Activated gamma-delta T cell (primary cell): ENCODE results near the gene UNC5C.

Source experiments
- DNase-seq: peaks from one replicate; lab custom pipeline; 2025; lab: John Stamatoyannopoulos, UW
- total RNA-seq, 2 donors: gene quantifications; one replicate each; lab custom pipeline; 2026; lab: John Stamatoyannopoulos, UW

The UNC5C gene
- total RNA-seq, result 0.44 to 1.1 reads per million in 2 donors

GRCh38 chr4:95548738-95549245, at the start of gene UNC5C:
TSS of gene UNC5C (minus strand) at chr4:95548973.
- no peak for DNase-seq

DNA sequence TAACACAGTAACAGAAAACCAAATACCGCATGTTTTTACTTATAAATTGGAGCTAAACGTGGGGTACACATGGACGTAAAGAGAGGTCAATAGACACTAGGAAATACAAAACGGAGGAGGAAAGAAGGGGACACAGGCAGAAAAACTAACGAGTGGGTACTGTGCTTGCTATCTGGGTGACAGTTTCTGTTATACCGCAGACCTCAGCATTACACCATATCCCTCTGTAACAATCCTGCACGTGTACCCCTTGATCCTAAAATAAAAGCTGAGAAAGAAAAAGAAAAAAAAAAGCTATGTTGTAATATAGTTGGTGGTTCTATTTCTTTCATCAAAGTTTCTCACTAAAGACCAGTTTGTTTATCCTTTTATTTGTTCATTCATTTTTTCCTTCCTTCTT, 47.9 kb upstream of the UNC5C start:
- DNase-seq, result no peak

GRCh38 chr4:95594629-95595028, 45.9 kb upstream of the UNC5C start:
- no peak for DNase-seq

DNA sequence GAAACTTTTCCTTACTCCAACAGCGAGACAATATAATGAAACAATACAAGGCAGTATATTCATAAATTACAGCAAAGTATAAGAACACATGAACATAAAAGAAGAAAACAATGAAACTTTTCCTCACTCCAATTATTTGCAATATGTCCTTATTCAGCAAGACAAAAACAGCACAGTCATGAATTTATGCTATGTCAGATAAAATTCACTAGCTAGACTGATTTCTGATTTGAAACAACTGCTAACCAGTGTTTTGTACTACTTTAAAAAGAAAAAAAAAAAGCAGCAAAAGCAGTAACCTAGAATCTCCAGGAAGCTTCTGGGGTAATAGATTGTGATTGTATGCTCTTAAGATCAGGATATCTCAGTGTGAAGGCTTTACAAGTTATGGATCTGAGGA, 45.2 kb upstream of the UNC5C start:
- no peak for DNase-seq

DNA sequence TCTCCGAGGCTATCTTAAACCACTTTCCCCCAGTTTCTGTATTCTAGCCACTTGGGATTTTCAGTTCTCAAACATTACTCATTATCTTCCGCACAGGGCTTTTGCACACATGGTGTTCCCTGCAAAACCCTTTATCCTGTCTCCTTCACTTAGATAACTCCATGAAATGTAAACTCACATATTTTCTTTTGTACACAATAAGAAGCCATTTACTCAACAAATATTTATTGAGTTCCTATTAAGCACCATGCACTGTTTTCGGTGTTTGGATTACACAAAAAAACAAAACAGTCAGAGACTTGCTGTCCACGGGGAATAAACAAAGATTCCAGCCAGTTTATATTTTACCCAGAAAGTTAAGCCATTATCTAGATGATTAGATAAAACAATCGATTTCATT, 42.5 kb upstream of the UNC5C start:
- DNase-seq, result no peak

DNA sequence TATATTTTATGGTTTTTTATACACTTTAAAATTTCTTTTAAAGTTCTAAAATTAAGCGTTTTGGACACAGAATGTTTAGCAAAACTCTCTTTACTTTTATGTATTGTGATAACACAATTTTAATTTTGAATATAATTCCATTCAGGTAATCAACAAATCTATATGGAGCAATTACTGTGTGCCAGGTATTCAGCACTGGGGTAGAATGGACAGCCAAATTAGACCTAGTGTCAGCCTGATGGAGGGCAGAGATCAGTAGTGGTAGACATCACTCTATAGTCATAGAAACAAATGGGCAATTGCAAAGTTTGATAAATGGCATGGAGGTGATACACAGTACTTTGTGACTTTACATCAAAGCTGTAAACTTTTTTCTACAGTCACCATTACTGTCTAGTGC, 41.8 kb upstream of the UNC5C start:
- no peak for DNase-seq

DNA sequence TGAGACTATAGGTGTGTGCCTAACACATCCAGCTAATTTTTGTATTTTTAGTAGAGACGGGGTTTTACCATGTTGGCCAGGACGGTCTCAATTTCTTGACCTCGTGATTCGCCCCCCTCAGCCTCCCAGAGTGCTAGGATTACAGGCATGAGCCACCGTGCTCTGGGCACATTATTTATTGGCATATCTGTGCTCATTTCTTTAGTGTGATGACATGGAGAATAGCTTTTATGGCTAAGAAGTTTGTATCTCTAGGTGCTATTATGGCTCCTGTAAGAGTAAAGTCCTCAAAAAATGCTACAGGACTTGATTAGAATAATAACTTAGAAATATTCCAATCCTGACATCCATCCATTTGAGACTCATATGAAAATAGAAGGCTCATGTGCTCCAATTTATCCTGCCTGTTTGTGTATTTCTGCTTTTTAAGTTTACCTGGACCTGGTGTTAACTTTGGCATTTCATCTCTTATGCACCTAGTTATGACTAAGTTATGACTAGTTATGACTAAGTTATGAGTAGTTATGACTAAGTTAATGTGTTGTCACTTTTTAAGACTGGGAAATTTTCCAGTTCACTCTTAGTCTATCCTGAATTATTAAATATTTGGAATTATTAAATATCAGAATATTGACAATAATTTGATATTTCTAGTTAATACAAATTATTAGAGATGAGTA, 36.4 kb upstream of the UNC5C start:
- DNase-seq, result no peak

- DNase-seq, result no peak
These were observed 31.5 kb upstream of the UNC5C start for GRCh38 chr4:95580226-95580625.

DNA sequence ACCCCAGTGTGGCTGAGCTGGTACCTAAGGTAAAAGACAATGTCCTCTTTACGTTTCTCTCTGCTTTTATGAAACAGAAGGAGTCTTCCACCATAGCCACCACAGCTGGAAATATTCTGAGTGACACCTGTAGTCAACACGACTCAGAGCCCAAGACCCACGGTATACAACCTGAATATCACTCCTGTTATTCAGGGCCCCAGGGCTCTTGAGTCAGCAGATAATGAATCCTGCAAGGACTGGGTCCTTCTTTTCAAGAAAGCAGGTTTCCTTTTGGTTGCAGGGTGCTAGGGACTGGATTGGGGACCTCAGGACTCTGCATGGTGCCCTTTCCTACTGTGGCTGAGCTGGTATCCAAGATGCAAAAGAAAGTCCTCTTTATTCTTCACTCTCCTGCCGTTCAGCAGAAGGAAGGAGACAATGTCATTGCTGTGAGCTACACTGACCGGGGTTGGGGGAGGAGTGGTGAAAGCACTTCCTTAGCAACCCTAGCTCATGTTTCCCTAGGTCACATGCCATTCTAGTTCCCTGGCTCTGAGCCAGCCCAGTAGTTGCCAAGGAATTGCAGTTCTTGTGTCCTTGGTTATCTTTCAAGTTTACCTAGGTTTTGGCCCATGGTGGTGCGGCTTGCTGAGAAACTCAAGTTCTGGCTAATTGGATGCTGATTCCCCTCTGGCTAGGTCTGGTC, 23.7 kb upstream of the UNC5C start:
- no peak for DNase-seq

GRCh38 chr4:95571577-95571976, 22.8 kb upstream of the UNC5C start:
- no peak for DNase-seq

- DNase-seq, result no peak
These were observed 15.0 kb upstream of the UNC5C start for GRCh38 chr4:95563638-95564337.

GRCh38 chr4:95560774-95561173, 12.0 kb upstream of the UNC5C start:
- no peak for DNase-seq

DNA sequence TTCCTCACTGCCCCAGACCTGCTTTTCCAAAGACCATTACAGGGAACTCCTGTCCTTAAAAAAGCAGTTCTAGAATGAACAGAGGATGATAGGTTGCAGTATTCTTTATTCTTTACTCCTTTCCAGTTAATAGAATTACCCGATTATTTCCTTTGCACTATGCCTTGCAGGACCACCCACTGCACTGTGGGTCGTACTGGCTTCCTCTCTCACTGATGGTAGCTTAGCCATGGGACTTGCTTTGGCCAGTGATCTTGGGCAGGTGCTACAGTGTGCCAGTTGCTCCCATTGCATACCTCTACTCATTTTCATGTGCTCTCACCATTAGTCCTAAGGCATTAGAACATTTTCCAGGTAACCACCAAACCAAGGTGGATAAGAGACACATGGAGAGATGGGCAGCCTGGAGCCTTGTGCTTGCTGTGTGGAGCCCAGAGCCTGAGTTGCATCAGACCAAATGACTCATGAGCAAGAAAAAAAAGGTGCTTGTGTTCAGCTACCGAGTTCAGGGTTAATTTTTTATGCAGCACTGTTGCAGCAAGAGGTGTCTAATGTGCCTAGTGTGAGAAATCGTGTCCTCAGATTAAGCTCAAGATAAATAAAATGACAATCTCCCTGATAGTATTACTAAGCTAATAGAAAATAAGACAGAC, 7.6 kb upstream of the UNC5C start:
- no peak for DNase-seq

DNA sequence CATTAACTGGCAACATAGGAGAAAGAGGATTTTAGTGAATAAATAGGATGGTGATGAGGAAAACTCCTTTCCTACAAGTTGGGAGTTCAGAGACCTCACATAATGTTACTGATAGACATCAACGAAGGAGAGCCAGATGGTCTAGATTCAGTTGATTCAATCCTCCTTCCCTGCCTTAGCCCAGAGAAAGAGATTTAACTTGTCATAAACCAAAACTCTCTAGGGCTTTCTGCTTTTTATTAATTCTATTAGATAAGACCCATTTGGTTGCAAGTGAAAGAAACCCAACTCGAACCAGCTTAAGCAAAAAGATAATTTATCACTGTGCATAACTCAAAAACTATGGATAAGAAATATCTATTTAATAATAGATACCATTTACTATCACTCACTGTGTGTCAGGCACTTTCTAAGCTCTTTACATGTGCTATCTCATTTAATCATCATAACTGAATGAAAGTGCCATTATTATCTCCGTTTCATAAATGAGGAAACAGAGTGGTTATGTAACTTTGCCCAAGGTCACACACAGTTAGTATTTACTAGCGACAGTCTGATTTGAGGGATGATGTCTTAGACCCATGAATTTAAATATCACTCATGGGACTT, 4.3 kb upstream of the UNC5C start:
- DNase-seq, result no peak

- DNase-seq, result no peak
These were observed 2.9 kb upstream of the UNC5C start for GRCh38 chr4:95551653-95552052.

GRCh38 chr4:95550115-95550987, 1.6 kb upstream of the UNC5C start:
- DNase-seq, result no peak

DNA sequence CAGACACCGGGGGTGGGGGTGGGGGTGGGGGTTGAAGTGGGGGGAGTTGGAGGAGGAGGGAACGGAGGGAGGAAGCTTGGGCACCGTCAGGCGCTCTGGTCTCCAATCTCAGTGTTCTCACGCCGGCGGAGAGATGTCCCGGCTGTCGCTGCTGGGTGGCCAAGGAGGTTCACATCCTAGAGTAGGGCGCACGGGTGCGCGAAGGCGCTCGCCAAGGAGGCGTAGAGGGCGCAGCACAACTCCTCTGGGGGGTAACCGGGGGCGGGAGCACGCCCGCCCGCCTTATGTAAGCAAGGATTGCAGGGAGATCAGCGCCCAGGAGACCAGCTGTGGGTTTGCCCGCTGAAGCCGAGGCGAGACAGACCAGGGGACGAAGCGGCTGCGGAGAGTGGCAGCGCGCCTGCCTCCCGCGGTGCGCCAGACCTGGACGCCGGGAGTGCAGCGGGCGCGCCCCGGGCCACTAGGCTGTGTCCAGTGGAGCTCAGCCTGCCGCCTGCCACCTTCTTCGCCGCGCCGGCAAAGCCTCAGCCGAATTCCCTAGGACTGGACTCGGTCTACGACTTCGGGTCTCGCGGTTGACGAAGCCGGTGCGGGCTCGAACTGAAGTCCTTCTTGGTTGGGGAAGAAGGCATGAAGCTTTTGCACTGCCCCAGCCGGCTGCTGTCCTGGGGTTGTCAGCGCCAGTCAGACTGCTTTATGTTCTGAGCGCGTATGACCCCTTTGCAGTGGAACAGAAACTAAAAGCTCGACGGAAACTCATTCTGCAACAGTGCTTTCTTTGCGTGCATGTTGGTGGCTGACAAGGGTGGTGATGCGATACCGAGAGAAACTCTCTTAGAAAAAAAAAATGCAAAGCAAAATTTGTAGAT, 707 bp upstream of the UNC5C start:
- no peak for DNase-seq

DNA sequence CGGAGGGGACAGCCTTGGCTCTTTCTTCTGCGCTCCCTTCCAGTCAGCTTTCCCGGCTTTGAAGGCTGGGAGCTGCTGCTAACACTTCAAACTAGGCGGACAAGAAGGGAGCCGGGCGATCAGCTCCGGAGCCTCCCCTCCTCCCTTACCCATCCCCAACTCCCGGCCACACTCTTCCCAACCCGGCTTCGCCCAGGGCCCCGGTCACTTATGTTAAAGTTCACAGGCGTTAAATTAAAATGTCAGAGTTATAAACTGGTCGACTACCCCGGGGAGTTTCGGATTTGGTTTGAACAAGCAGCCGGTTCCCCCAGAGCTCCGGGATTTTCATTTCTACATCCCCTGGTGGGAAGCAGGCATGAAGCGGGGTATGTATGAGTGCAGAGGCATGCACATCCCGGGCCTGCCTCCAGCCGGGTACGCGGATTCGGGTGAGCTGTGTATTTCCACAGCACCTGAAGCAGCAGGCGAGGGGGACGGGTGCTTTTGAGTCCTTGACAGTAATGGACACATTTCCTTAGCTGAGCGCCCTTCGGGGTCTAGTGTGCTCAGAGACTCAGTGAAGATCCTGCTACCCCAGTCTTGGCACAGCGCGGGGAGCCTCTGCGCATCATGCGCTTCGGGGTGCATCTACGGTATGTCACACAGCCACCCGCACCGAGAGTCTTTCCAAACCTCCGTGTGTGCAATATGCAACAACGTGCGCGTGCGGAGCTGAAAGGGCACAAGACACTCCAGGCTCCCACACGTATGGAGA, 880 bp downstream of the UNC5C start:
- no peak for DNase-seq
